Cardiac muscle cell (in vitro differentiated cells and primary cell): ENCODE measurements around the gene RPL3. TPM values are rescaled to one million over a fixed set of nuclear protein-coding genes. Genes with fewer than 3 reads are reported as not detected.

Experiments
- DNase-seq, 2 donors: peaks; one replicate each; pipeline versions ENCODE4 v3.0.0 to v3.0.0-alpha.2; 2010 to 2017; ENCODE audit warnings: low read depth in 1 of 2, low spot score in 1 of 2
- H3K27ac ChIP-seq: fragments of 200-600 bp; sonication (generic); 2 replicates; pipeline ENCODE4 v1.5.1; 2016
- H3K27me3 ChIP-seq: fragments of 200-600 bp; sonication (generic); 2 replicates; pipeline ENCODE4 v1.6.0; 2016; ENCODE audit warnings: control low read depth
- H3K36me3 ChIP-seq: fragments of 200-600 bp; sonication (generic); 2 replicates; pipeline ENCODE4 v1.5.1; 2016; ENCODE audit warnings: control low read depth
- H3K4me1 ChIP-seq: fragments of 200-600 bp; sonication (generic); 2 replicates; pipeline ENCODE4 v1.8.1; 2017; ENCODE audit warnings: low read depth, mild to moderate bottlenecking, mixed run types
- H3K4me3 ChIP-seq: fragments of 200-600 bp; sonication (generic); 2 replicates; pipeline ENCODE4 v1.5.1; 2016; ENCODE audit warnings: mild to moderate bottlenecking
- H3K9me3 ChIP-seq: fragments of 200-600 bp; sonication (generic); 2 replicates; pipeline ENCODE4 v1.5.1; 2017; ENCODE audit warnings: low read depth, mild to moderate bottlenecking, control low read depth
- CTCF ChIP-seq: IDR thresholded peaks from 2 replicates; pipeline ENCODE4 v1.5.1; 2012; ENCODE audit warnings: low read depth, mild to moderate bottlenecking, low read length
- polyA plus RNA-seq: library from polyadenylated mRNA; unstranded; fragments of >200 nt; fragmentation: Nextera tagmentation; extraction: Ambion mirVana; gene quantifications from 2 replicates; pipeline ENCODE4 v1.2.1, GENCODE V29; 2016
- total RNA-seq: library from RNA; depleted of rRNA; stranded (reverse); fragments of >200 nt; gene quantifications from 2 replicates; pipeline ENCODE4 v1.2.3, GENCODE V29; 2016

The RPL3 gene
- total and polyA plus RNA-seq, 2 experiments from 2014 or later, result 1,107 to 2,304 TPM

- no peaks in the 10 kb centered on the region for H3K36me3 ChIP-seq
- no peak overlapping the region for H3K4me3 ChIP-seq
- H3K27me3 ChIP-seq, result no peaks in the 10 kb centered on the region
- no peak for DNase-seq
- H3K9me3 ChIP-seq, result no peaks in the 10 kb centered on the region
- TF ChIP-seq CTCF, result no peak
- H3K27ac ChIP-seq, result no peak overlapping the region
- peaks cover 21% of the 10 kb centered on the region for H3K4me1 ChIP-seq
Measured at GRCh38 chr22:39288135-39288898, 31.1 kb downstream of the RPL3 start.

- DNase-seq, result no peak
- H3K36me3 ChIP-seq, result no peaks in the 10 kb centered on the region
- TF ChIP-seq CTCF, result no peak
- no peak overlapping the region for H3K4me3 ChIP-seq
- H3K27ac ChIP-seq, result peak overlapping the region; percentile 41
- no peaks in the 10 kb centered on the region for H3K27me3 ChIP-seq
- no peaks in the 10 kb centered on the region for H3K9me3 ChIP-seq
- H3K4me1 ChIP-seq, result peaks cover 28% of the 10 kb centered on the region
Measured at GRCh38 chr22:39287076-39287725, 32.2 kb downstream of the RPL3 start.

- Histone ChIP-seq H3K27ac (no peak overlapping the region), H3K4me3 (no peak overlapping the region), H3K4me1 (peaks cover 17% of the 10 kb centered on the region), H3K27me3 (no peaks in the 10 kb centered on the region), H3K36me3 (no peaks in the 10 kb centered on the region), H3K9me3 (no peaks in the 10 kb centered on the region)
- no peak for TF ChIP-seq CTCF
- no peak for DNase-seq
Measured at GRCh38 chr22:39284983-39285382, 34.4 kb downstream of the RPL3 start.

- Histone ChIP-seq H3K27ac (peak overlapping the region; percentile 88), H3K4me3 (no peak overlapping the region)
Measured at GRCh38 chr22:39284142-39284980, 35.1 kb downstream of the RPL3 start.

More at GRCh38 chr22:39284142-39284980, 35.1 kb downstream of the RPL3 start:
- Histone ChIP-seq H3K4me1 (peaks cover 17% of the 10 kb centered on the region), H3K27me3 (no peaks in the 10 kb centered on the region), H3K9me3 (no peaks in the 10 kb centered on the region), H3K36me3 (no peaks in the 10 kb centered on the region)
- DNase-seq, result no peak
- no peak for TF ChIP-seq CTCF
